H9 (cell line): Measurements from ENCODE around the gene CLCN3. TPM values are rescaled to one million over a fixed set of nuclear protein-coding genes. Genes with fewer than 3 reads are reported as not detected.

ENCODE experiments used
- DNase-seq: peaks from one replicate; pipeline ENCODE4 v3.0.0-alpha.2; 2017
- H2AFZ ChIP-seq: one replicate; pipeline ENCODE4 v1.6.1; 2013; ENCODE audit warnings: mild to moderate bottlenecking, low read length, control low read depth, moderate library complexity
- H2AK5ac ChIP-seq: 2 replicates; pipeline ENCODE4 v1.6.1; 2013; ENCODE audit warnings: low read length, control low read depth, mixed read lengths; ENCODE audit not compliant: insufficient read length
- H2BK120ac ChIP-seq: one replicate; pipeline ENCODE4 v1.6.1; 2013; ENCODE audit warnings: low read depth, mild to moderate bottlenecking, low read length, control low read depth, inconsistent platforms; ENCODE audit not compliant: poor library complexity, severe bottlenecking
- H2BK12ac ChIP-seq: 2 replicates; pipeline ENCODE4 v1.6.1; 2013; ENCODE audit warnings: low read length, control low read depth, mixed read lengths, low read depth; ENCODE audit not compliant: insufficient read length
- H2BK15ac ChIP-seq: 2 replicates; pipeline ENCODE4 v1.6.1; 2013; ENCODE audit warnings: low read depth, low read length, control low read depth
- H2BK20ac ChIP-seq: one replicate; pipeline ENCODE4 v1.6.1; 2013; ENCODE audit warnings: low read depth, mild to moderate bottlenecking, low read length, control low read depth, inconsistent platforms; ENCODE audit not compliant: poor library complexity, severe bottlenecking
- H2BK5ac ChIP-seq: 2 replicates; pipeline ENCODE4 v1.6.1; 2013; ENCODE audit warnings: low read length, control low read depth, mixed read lengths; ENCODE audit not compliant: insufficient read length
- H3K14ac ChIP-seq: 2 replicates; pipeline ENCODE4 v1.6.1; 2013; ENCODE audit warnings: low read length, control low read depth; ENCODE audit not compliant: insufficient read depth
- H3K18ac ChIP-seq: 2 replicates; pipeline ENCODE4 v1.6.1; 2013; ENCODE audit warnings: low read depth, mild to moderate bottlenecking, mixed read lengths, low read length, control low read depth; ENCODE audit not compliant: insufficient read length
- H3K23ac ChIP-seq: 2 replicates; pipeline ENCODE4 v1.6.1; 2013; ENCODE audit warnings: low read length, control low read depth, mixed read lengths, low read depth; ENCODE audit not compliant: insufficient read length
- H3K23me2 ChIP-seq: 2 replicates; pipeline ENCODE4 v1.6.1; 2013; ENCODE audit warnings: low read depth, mild to moderate bottlenecking, mixed read lengths, low read length, control low read depth; ENCODE audit not compliant: insufficient read length, poor library complexity, severe bottlenecking
- H3K27ac ChIP-seq: 2 replicates; pipeline ENCODE4 v1.5.1; 2013; ENCODE audit warnings: low read length, control low read depth, mixed read lengths, low read depth; ENCODE audit not compliant: insufficient read length
- H3K27me3 ChIP-seq: 2 replicates; pipeline ENCODE4 v1.6.1; 2013; ENCODE audit warnings: low read length, control low read depth, inconsistent platforms; ENCODE audit not compliant: insufficient read depth
- H3K4ac ChIP-seq: 2 replicates; pipeline ENCODE4 v1.6.1; 2013; ENCODE audit warnings: low read depth, mild to moderate bottlenecking, control low read depth, inconsistent platforms, low read length, moderate library complexity
- H3K4me1 ChIP-seq: 2 replicates; pipeline ENCODE4 v1.6.1; 2013; ENCODE audit warnings: low read length, control low read depth, inconsistent platforms; ENCODE audit not compliant: insufficient read depth
- H3K4me2 ChIP-seq: 2 replicates; pipeline ENCODE4 v1.6.1; 2013; ENCODE audit warnings: low read length, control low read depth, mixed read lengths; ENCODE audit not compliant: insufficient read length, insufficient read depth
- H3K56ac ChIP-seq: 2 replicates; pipeline ENCODE4 v1.6.1; 2013; ENCODE audit warnings: low read depth, mild to moderate bottlenecking, mixed read lengths, low read length, control low read depth; ENCODE audit not compliant: insufficient read length
- H3K79me1 ChIP-seq: 2 replicates; pipeline ENCODE4 v1.6.1; 2013; ENCODE audit warnings: low read depth, mild to moderate bottlenecking, moderate library complexity, low read length, control low read depth, inconsistent platforms; ENCODE audit not compliant: insufficient read depth, poor library complexity, severe bottlenecking
- H3K79me2 ChIP-seq: 2 replicates; pipeline ENCODE4 v1.6.1; 2013; ENCODE audit warnings: low read length, control low read depth, inconsistent platforms; ENCODE audit not compliant: insufficient read depth
- H3K9ac ChIP-seq: 2 replicates; pipeline ENCODE4 v1.6.1; 2013; ENCODE audit warnings: low read length, control low read depth, mixed read lengths; ENCODE audit not compliant: insufficient read length; ENCODE audit errors: extremely low read depth
- H3K9me3 ChIP-seq: one replicate; pipeline ENCODE4 v1.6.1; 2013; ENCODE audit warnings: low read depth, low read length, inconsistent platforms; ENCODE audit not compliant: control insufficient read depth
- H3T11ph ChIP-seq: one replicate; pipeline ENCODE4 v1.6.1; 2013; ENCODE audit warnings: mild to moderate bottlenecking, low read length, control low read depth, inconsistent platforms
- H4K20me1 ChIP-seq: one replicate; pipeline ENCODE4 v1.6.1; 2013; ENCODE audit not compliant: control insufficient read depth, insufficient read length, insufficient read depth
- H4K5ac ChIP-seq: 2 replicates; pipeline ENCODE4 v1.6.1; 2013; ENCODE audit warnings: low read depth, mild to moderate bottlenecking, mixed read lengths, low read length, control low read depth; ENCODE audit not compliant: insufficient read length
- H4K8ac ChIP-seq: replicated peaks from 2 replicates; pipeline ENCODE4 v1.6.1; 2013; ENCODE audit warnings: low read length, control low read depth, mixed read lengths, low read depth; ENCODE audit not compliant: insufficient read length
- H4K91ac ChIP-seq: 2 replicates; pipeline ENCODE4 v1.6.1; 2013; ENCODE audit warnings: low read depth, mild to moderate bottlenecking, moderate library complexity, mixed read lengths, low read length, control low read depth; ENCODE audit not compliant: insufficient read length
- H3K27ac Mint-ChIP-seq, 3 experiments: 2 replicates in 2 of 3; 3 replicates in 1 of 3; pipeline ENCODE4 v1.8.0; 2020 to 2021; ENCODE audit warnings: mixed read lengths in 3 of 3, mild to moderate bottlenecking in 1 of 3, moderate library complexity in 1 of 3
- H3K27me3 Mint-ChIP-seq: 2 replicates; pipeline ENCODE4 v1.8.0; 2021; ENCODE audit warnings: low read depth, mild to moderate bottlenecking, moderate library complexity, mixed read lengths
- H3K36me3 Mint-ChIP-seq, 3 experiments: 2 replicates in 2 of 3; 3 replicates in 1 of 3; pipeline ENCODE4 v1.8.0; 2020 to 2021; ENCODE audit warnings: low read depth in 3 of 3, mixed read lengths in 3 of 3; ENCODE audit not compliant: insufficient read depth in 1 of 3
- H3K4me1 Mint-ChIP-seq, 2 experiments: 2 replicates each; pipeline ENCODE4 v1.8.0; 2020; ENCODE audit warnings: mixed read lengths in 2 of 2
- H3K4me3 Mint-ChIP-seq, 2 experiments: 2 replicates in 1 of 2; 3 replicates in 1 of 2; pipeline ENCODE4 v1.8.0; 2020 to 2021; ENCODE audit warnings: mild to moderate bottlenecking in 2 of 2, mixed read lengths in 2 of 2, moderate library complexity in 1 of 2
- H3K9me3 Mint-ChIP-seq, 2 experiments: 2 replicates in 1 of 2; 3 replicates in 1 of 2; pipeline ENCODE4 v1.8.0; 2020; ENCODE audit warnings: mild to moderate bottlenecking in 2 of 2, mixed read lengths in 2 of 2, moderate library complexity in 1 of 2
- CTCF ChIP-seq: fragments of 200-600 bp; sonication (generic); conservative IDR thresholded peaks from 3 replicates; pipeline ENCODE4 v1.8.0; 2021; ENCODE audit warnings: antibody characterized with exemption, mild to moderate bottlenecking
- WGBS: extraction: QIAGEN DNeasy Blood & Tissue Kit; methylation state at CpG from one replicate; pipeline ENCODE4 v1.1.7; 2013; ENCODE audit warnings: missing lambda C conversion rate, low lambda C conversion rate, mixed read lengths; ENCODE audit not compliant: insufficient read length; ENCODE audit errors: extremely low coverage; 5-methylcytosine and 5-hydroxymethylcytosine counted together
- total RNA-seq: library from RNA; stranded (reverse); gene quantifications from 2 replicates; pipeline ENCODE4 v1.2.1, GENCODE V29; 2021

CLCN3 gene
- total RNA-seq, 1 experiment from 2014 or later = 25.7 TPM

- no peak overlapping the region for H2AFZ ChIP-seq
- H2AK5ac ChIP-seq = no peak overlapping the region
- no peak overlapping the region for H3K4me2 ChIP-seq
- H3K4me3 Mint-ChIP-seq = no peak overlapping the region
- no peak overlapping the region for H3K9ac ChIP-seq
- no peak overlapping the region for H3K27ac Mint-ChIP-seq
- no peak overlapping the region for H2BK5ac ChIP-seq
- H4K8ac ChIP-seq = no peak overlapping the region
- H3K4ac ChIP-seq = no peak overlapping the region
- H3K27me3 Mint-ChIP-seq = no peaks in the 10 kb centered on the region
- H3K4me1 ChIP-seq = no peaks in the 10 kb centered on the region
- no peak overlapping the region for H2BK20ac ChIP-seq
- H3K56ac ChIP-seq = no peak overlapping the region
- H3K79me1 ChIP-seq = no peaks in the 10 kb centered on the region
- TF ChIP-seq CTCF = no peak
- no peaks in the 10 kb centered on the region for H4K20me1 ChIP-seq
- H2BK120ac ChIP-seq = no peak overlapping the region
- H2BK12ac ChIP-seq = no peak overlapping the region
- DNase-seq = no peak
- H3K79me2 ChIP-seq = no peaks in the 10 kb centered on the region
- no peak overlapping the region for H3K18ac ChIP-seq
- H4K91ac ChIP-seq = no peak overlapping the region
- no peaks in the 10 kb centered on the region for H3K27me3 ChIP-seq
- H3K9me3 Mint-ChIP-seq = no peaks in the 10 kb centered on the region
- H3K36me3 Mint-ChIP-seq = peaks cover 10 to 22% (median 20%) of the 10 kb centered on the region in 3 experiments
- WGBS = no CpG with 5 or more reads among the region's 5 CpGs
- H3K4me1 Mint-ChIP-seq = no peaks in the 10 kb centered on the region
- no peak overlapping the region for H3T11ph ChIP-seq
- H4K5ac ChIP-seq = no peak overlapping the region
- H3K9me3 ChIP-seq = no peaks in the 10 kb centered on the region
- H2BK15ac ChIP-seq = no peak overlapping the region
- H3K23me2 ChIP-seq = no peaks in the 10 kb centered on the region
- H3K14ac ChIP-seq = no peak overlapping the region
- no peak overlapping the region for H3K23ac ChIP-seq
- H3K27ac ChIP-seq = no peak overlapping the region
Observed at GRCh38 chr4:169690787-169691186, 70.4 kb downstream of the CLCN3 start.
